HG02870 (cell line): ENCODE results near the gene UBA5.

Experiments used
- ATAC-seq: cut with Tn5 transposase; IDR thresholded peaks from one replicate; pipeline ENCODE4 v1.9.1; 2021; ENCODE audit warnings: mild to moderate bottlenecking, moderate library complexity; ENCODE audit not compliant: unreplicated experiment

Gene UBA5

DNA sequence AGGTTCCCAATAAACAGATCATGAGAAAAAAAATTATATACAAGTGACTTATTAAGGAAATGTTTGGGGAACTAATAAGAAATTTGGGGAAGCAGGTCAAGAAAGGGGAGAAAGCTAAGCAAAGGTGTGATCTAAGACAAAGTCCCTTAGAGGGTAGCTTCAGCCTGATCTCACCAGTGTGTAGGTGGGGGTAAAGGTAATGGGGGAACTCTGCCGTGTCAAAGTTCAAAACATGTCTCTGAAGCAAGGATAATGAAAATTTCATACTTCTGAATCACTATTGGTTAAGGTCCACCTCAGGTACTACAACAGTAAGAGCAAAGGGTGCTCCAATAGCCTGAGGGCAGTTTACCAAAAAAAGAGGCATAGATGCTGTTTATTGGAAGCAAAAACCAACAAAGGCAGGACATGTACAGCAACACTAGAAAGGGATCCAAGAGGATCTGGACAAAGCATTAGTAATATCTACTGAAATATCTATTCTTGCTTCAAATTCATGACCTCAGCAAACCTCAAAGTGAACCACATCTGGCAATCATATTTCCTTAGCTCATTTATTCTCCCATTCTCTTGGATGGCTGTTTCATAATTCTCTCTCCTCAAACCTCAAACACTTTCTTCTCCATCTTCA lies 7.4 kb upstream of the UBA5 start:
- no peak for ATAC-seq

DNA sequence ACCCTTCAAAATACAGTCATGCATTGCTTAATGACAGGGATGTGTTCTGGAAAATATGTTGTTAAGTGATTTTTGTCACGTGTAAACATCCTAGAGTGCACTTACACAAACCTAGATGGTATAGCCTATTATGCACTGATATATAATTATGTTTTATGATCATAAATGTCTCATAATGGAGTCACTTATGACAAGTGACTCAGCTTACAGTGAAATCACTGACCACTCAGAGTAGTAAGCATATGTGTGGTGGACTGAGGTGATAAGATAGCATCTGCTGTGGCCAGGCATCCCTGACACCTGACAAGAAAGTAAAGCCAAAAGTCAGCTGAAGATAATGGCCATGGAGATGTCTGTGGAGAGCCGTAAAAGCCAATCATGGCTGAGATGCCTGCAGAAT lies 5.9 kb upstream of the UBA5 start:
- no peak for ATAC-seq

DNA sequence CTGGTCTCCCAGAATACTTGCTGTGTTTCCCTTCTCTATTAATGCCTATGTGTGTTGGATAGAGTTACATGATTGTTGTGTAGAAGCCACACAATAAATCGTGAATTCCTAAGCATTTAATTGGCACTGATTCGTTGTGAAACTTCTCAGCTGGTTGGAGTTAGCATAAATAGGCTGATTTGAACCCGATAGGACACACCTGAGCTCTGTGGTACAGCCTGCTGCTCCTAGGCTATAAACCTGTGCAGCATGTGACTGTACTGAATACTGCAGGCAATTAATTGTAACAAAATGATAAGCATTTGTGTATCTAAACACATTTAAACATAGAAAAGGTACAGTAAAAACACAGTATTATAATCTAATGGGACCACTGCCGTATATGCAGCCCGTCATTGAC lies 5.4 kb upstream of the UBA5 start:
- no peak for ATAC-seq

DNA sequence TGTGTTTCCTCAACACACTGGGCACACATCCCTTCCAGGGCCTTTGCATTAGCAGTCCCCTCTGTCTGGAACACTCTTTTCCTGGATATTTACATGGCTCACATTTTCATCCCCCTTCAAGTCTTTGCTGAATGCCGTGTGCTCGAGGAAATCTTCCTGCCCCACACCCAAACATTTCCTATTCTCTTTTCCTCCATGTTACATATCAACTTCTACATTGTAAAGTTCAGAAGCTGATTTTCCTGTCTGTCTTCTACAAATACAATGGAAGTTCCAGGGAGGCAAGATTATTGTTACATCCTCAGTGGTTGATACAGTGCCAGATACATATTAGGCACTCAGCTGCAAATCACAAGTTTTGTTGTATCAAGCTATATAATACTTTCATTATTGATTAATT lies 4.7 kb upstream of the UBA5 start:
- ATAC-seq = no peak

DNA sequence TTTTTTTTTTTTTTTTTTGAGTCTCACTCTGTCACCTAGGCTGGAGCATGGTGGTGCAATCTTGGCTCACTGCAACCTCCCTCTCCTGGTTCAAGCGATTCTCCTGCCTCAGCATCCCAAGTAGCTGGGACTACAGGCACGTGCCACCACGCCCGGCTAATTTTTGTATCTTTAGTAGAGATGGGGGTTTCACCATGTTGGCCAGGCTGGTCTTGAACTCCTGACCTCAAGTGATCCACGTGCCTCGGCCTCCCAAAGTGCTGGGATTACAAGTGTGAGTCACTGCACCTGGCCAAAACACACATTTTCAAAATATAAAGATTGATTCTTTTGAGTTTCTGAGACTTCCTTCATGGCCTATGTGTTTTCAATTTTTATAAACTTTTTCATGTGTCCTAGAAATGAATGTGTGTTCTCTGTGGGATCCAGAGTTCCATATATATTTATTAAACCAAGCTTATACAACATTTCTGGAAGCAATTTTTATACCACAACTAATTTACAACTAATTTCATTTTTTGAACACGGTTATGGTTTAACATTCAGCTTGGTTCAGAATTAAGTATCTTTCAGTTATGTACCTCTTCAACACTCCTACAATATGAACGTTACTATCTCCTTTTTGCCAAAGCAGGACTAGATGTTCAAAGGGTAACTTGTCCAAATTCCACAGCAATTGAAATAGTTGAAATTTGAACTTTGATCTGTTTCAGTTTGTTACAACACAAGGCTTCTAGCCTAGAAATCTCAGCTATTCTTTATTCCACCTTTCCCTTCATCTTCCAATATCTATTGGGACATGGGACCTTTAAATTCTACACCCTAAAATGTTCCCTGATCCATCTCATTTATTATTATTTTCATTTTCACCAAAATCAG lies 2.0 kb upstream of the UBA5 start:
- no peak for ATAC-seq

DNA sequence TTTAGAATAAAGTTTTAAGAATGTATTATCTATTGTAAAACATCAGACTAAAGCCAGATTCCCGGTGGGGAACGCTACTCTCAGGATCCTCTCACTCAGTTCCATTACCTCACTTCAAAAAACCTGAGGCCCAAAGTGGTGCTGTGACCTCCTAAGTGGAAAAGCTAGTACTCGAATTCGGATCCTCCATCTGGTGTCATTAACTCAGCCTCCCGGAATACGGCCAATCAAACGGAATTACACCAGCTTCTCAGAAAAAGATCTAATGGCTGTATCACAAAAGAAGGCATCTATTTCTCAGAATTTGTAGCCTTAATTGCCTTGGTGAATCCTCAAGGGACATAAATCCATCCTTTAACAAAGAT lies 1.1 kb upstream of the UBA5 start:
- ATAC-seq = no peak

DNA sequence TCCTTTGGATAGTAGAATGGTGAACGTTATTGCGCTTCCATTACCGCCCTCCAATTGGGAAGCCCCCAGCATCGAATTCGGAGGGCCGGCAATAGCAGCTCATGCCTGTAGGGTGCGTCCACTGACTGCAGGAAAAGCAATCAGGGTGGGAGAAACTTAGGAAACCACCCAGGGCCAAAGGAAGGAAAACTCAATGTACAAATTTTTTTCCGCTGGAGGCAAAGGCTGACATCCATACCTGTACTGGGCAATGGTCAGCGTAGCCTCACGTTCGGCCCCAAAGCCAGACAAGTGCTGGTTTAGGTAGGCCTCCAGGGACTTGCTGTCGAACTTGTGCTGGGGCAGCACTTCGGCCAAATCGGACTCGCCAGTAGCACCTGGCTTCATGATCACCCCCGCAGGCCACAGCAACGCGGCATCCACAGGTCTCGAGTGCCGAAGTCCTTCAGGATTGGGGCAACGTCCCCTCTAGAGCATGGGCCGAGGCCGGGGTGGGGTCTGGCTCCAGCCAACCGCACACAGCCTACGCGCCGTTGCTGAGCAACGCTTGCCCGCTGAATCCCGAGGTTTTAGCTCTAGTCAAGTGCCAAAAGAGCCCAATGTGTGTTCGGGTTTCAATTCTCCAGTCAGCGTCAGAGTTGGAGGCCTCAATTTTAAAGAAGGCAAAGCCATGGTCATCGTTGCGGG lies 621 bp upstream of the UBA5 start, which contains the start of gene ACAD11:
Gene ACAD11, minus strand, starts transcription at position 445 of the 687 bp plus-strand sequence. Its CDS starts 58 bp downstream, at position 387.
- peak; percentile 49 for ATAC-seq

DNA sequence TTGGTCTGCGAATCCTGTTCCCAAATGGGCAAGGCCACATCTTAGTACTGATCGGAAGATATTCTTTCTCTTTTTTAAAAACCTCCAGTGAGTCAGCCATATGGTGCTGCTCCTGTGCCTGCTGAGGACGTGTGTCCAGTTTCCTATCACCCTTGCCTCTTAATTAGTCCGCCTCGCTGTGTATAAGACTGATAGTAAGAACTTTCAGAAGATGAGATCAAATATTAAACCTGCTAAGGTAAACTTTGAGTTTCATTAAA lies 612 bp downstream of the UBA5 start:
- no peak for ATAC-seq

DNA sequence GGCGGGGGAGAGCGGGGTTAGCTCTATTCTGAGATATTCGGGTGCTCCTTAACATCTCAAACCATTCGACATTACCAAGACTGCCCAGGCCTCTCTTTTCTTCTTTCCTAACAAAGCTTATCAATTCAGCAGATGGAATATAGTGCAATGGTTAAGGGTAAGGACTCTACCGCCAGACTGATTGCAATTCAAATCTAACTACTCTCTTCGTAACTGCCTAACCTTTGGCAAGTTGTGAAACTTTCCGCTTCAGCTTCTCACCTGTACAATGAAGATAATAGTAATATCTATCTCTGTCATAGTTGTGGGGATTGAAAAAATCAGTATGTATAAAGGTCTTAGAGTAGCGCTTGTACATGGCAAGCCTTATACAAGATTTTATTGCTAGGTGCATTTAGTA lies 972 bp downstream of the UBA5 start:
- no peak for ATAC-seq

DNA sequence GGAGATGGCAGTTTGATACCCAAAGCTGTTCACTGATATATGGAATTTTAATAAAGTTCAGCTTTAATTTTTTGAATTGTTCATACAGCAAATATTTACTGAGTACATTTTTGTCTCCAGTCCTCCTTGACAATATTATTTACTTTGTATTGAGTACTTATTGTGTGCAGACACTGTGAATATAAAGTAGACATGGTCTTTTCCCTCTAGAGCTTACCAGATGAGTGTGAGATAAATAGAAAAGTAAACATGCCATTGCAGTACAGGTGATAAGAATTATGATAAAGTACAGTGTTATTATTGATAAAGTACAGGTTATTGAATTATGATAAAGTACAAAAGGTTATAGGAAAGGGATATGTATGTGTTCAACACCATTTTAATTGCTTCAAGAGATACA lies 2.1 kb downstream of the UBA5 start:
- no peak for ATAC-seq

DNA sequence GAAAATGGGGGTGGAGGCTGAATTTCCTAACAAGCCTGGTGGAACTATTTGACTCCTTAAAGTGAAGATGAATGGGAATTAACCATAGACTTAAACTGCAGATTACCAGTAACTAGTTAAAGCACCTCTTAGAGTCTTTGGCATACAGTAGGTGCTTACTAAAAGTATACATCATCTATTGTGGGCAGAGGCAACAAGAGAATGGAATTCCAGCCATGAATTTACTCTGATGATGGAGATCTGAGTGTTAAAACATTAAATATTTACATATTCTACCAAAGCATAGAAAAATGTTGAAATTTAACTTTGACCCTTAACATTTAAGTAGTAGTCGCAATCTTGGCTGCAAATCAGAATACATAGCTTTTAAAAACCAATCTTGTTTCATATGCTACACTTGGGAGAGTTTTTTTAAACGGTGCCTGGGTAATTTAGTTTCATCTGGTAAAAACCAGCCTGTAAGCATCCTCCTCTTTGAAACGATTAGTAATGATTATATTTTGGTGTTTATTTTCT lies 5.2 kb downstream of the UBA5 start:
- no peak for ATAC-seq

DNA sequence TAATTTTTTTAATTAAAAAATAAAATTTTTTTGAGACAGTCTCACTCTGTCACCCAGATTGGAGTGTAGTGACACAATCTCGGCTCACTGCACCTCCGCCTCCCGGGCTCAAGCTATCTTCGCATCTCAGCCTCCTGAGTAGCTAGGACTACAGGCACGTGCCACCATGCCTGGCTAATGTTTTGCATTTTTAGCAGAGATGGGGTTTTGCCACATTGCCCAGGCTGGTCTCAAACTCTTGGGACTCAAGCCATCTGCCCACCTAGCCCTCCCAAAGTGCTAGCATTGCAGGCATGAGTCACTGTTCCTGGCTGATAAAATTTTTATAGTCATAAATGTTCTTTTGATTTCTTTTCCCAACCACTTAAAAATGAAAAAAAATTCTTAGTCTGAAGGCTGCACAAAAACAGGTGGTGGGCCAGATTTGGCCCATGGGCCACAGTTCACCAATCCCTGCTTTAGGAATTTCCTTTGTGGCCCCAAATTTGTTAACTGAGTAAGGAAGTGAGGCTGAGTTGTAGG lies 9.2 kb downstream of the UBA5 start:
- no peak for ATAC-seq

DNA sequence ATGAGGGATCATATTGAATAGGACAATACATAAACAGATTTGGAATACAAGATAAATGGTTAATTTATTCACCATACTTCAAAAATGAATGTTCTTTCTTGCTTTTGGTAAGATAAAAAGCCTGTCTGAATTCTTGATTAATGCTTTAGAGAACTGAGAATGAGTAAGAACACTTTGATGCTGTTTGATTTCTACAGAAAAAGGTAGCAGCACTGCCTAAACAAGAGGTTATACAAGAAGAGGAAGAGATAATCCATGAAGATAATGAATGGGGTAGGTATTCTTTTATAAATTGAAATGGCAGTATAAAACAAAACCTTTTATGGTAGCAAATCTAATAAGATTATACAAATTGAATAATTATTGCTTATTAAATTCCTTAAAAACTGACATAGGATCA lies 15.3 kb downstream of the UBA5 start:
- ATAC-seq = no peak

DNA sequence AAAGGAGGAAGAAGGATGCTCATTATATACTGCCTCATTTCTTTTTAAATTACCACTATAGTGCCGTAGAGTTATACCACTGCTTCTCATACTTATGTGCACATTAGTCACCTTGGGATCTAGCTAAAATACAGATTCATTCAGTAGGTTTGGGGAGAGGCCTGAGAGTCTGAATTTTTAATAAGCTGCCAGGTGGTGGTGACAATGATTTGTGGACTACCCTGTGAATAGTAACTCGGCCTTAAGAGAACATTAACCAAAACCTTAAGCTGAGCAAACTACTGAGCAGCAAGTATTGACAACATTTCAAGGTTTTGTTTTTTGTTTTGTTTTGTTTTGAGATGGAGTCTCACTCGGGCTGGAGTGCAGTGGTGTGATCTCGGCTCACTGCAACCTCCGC lies 19.8 kb downstream of the UBA5 start:
- ATAC-seq = no peak

DNA sequence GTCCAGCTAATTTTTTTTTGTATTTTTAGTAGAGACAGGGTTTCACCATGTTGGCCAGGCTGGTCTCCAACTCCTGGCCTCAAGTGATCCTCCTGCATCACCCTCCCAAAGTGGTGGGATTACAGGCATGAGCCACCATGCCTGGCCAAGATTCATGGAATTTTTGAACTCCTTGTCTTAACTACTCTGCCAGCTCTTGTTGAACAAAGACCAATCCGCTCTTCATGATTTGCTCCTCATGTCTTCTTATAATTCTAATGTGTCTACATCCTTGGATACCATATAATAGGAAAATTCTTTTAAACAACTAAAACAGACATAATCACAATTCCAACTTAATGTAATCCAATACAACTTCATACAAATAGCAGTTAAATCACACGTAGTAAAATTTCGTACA lies 21.3 kb downstream of the UBA5 start:
- ATAC-seq = no peak

DNA sequence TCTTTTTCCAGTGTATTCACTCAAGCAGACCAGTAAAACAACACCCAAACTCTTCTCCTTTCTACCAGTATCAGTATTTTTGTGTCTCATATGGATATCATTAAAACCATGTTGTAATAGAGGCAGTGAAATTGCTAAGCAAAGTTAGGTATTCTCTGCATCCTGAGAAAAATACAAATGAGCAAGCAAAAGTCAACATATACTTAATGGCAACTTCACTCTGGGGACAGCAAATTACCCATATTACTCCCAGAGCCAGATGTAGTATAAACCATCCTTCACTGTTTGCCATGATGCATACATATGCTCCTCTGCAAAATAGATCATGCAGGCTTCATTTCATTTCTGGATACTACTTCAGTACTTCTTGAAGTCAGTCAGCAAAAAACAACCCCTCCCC lies 22.1 kb downstream of the UBA5 start:
- ATAC-seq = no peak

DNA sequence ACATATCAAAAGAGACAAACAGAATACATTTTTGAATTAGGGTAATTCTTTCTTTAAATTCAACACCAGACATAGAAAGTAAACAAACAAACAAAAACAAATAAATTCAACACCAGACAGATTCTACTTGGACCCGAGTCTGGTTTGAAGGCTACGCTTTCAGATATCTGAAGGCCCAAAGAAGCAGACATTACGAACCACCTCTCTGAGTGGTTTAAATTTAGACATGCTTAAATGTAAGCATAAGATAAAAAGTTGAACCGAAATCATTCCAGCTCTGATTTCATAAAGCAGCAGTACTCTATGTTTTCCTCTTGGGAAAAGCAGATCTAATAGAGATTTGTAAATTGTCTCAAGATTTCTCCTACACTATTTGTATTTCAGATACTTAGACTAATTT lies 29.9 kb downstream of the UBA5 start:
- ATAC-seq = no peak

DNA sequence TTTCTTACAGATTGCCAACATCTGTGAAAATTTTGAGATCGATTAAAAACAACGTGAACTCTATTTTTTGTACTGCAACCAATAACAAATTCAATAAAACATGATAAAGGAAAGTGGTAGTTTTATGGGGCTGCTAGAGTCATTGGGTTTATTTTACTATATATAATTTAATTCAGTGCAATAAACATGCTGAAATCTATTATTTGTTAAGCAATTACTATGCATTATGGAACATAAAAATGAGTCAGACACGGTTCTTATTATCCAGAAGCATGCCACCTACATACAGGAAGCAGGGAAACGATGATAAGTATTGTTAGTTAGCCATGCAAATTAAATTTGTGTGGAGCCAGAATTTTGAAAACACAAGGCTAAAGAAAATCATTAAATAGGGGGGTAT lies 34.9 kb downstream of the UBA5 start:
- no peak for ATAC-seq

DNA sequence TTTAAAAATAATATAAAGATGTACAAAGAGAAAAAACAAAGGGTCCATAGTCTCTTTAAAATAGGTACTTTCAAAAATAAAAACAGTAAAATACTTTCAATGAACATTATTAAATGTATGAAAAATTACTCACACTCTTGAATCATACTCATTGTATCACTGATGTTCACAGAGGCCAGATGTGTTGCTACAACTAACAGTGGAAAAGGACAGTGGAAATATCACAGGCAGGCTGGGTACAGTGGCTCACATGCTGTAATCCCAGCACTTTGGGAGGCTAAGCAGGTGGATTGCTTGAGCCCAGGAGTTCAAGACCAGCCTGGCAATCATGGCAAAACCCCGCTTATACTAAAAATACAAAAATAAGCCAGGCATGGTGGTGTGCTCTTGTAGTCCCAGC lies 35.3 kb downstream of the UBA5 start:
- no peak for ATAC-seq

DNA sequence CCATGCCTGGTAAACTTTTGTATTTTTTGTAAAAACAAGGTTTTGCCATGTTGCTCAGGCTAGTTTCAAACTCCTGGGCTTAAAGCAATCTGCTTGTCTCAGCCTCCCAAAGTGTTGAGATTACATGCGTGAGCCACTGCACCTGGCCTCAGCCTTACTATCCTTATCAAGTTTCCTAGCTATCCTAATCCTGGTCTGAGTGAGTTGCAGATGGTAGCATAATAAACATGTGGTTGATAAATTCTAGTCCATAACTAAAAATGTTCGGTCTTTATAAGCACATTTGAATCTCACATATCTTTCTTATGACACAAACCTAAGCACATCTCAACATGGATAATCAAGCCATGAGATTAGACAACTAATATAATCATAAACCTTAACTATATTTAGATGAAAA lies 43.6 kb downstream of the UBA5 start:
- no peak for ATAC-seq

DNA sequence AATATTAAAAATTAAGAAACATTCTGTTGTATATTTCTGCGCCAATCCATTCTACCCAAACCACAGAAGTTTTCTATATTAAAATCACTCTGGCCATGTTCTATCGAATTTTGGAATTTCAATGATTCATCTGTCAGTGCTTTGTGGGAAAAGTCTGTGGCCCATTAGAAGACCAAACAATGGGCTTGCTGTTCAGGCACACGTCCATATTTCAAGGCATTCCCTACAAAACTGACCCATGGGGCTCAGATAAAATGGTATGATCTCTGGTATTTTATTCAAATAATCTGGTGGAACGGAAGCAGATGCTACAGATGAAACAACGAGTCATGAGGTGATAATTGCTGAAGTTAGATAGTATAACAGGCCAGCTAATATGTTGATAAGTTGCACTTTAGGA lies 49.6 kb downstream of the UBA5 start:
- ATAC-seq = no peak

DNA sequence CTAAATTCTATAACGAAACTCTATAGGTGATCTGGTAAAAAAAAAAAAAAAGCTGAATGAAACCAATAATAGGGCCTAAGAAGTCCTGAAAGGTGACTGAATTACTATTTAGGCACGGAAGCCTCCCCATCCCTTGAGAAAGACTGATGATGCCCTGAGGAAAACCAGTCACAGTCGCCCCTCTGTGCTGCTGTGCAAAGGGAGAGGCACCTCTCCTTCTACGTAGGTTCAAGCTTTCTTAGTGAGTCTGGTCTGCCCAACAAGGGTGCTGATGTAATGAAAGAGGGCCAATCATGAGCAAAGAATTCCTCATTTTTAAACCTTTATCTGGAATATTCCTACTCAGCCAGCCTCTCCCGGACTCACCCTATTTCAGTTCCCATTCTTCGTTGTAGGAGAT lies 50.2 kb downstream of the UBA5 start:
- ATAC-seq = no peak
